ENCODE results near the gene SUPT3H. TPM values are rescaled to one million over a fixed set of nuclear protein-coding genes. Genes with fewer than 3 reads are reported as not detected.

SUPT3H gene
- total and polyA plus RNA-seq, 2 of the 8 experiments (the other 6 are each of a cell fraction or from before 2014, with no cell fraction given) = 18.8 to 23.0 TPM

GRCh38 chr6:45000833-45001232 is 376.9 kb downstream of the SUPT3H start:
- Histone ChIP-seq H3K56ac (replicated peaks; ENCODE audit: insufficient read length, low read depth, low read length) (no peak overlapping the region), H2BK5ac (ENCODE audit: low read depth, low read length) (no peak overlapping the region), H3K4me2 (ENCODE audit: insufficient read depth in 1 of 2, low read depth in 2 of 2, low read length in 2 of 2) (no peak overlapping the region), H3K27me3 (replicated peaks in 1 of 4; ENCODE audit: control insufficient read depth in 3 of 4, extremely low read depth in 1 of 4, insufficient read depth in 3 of 4, low read length in 3 of 4) (no peaks in the 10 kb centered on the region), H3K23me2 (ENCODE audit: low read depth, low read length) (no peaks in the 10 kb centered on the region), H3K36me3 (ENCODE audit: control insufficient read depth in 2 of 4, insufficient read depth in 4 of 4, low read length in 3 of 4) (no peaks in the 10 kb centered on the region), H3K23ac (ENCODE audit: insufficient read length) (no peak overlapping the region), H2AFZ (ENCODE audit: low read length) (no peak overlapping the region), H3K4me3 (ENCODE audit: extremely low read depth in 1 of 4, insufficient read depth in 2 of 4, low read depth in 3 of 4, low read length in 4 of 4) (no peak overlapping the region), H3K79me1 (ENCODE audit: low read depth, low read length) (no peaks in the 10 kb centered on the region), H4K91ac (replicated peaks; ENCODE audit: insufficient read length, low read length) (no peak overlapping the region), H2BK15ac (ENCODE audit: low read length) (no peak overlapping the region), H2AK5ac (ENCODE audit: low read depth, low read length) (no peak overlapping the region), H3K4me1 (replicated peaks in 1 of 4; ENCODE audit: control insufficient read depth in 3 of 4, insufficient read depth in 4 of 4, low read length in 3 of 4) (no peaks in the 10 kb centered on the region), H4K20me1 (replicated peaks in 1 of 2; ENCODE audit: control insufficient read depth in 1 of 2, insufficient read depth in 2 of 2, low read length in 2 of 2) (peaks cover 0 to 3% of the 10 kb centered on the region in 2 experiments), H3K14ac (ENCODE audit: insufficient read length) (no peak overlapping the region), H2BK12ac (ENCODE audit: low read depth, low read length) (no peak overlapping the region), H3K9me3 (ENCODE audit: insufficient read depth in 2 of 2, low read depth in 1 of 2, low read length in 1 of 2) (no peaks in the 10 kb centered on the region), H4K5ac (ENCODE audit: insufficient read length, low read depth, low read length) (no peak overlapping the region), H3K27ac (ENCODE audit: low read depth, low read length) (no peak overlapping the region), H2BK120ac (replicated peaks; ENCODE audit: low read depth, low read length) (no peak overlapping the region), H3K18ac (ENCODE audit: extremely low read depth, low read length) (no peak overlapping the region), H3K79me2 (ENCODE audit: control insufficient read depth in 1 of 2, insufficient read depth in 2 of 2, low read length in 2 of 2) (no peaks in the 10 kb centered on the region), H3K4ac (replicated peaks; ENCODE audit: insufficient read length, low read depth, low read length) (no peak overlapping the region), H4K8ac (ENCODE audit: extremely low read depth, insufficient read depth, low read length) (no peak overlapping the region), H2BK20ac (ENCODE audit: low read length) (no peak overlapping the region), H3K9ac (replicated peaks in 1 of 4; ENCODE audit: extremely low read depth in 1 of 4, low read depth in 3 of 4, low read length in 3 of 4) (no peak overlapping the region)
- CTCF ChIA-PET (ENCODE audit: partially characterized antibody) = interaction anchor here (0.7 to 1.8 kb wide), 3 partner anchors 336 to 526 kb away, joined by 3 read pairs; no protein-coding TSS in a partner anchor
- DNase-seq (ENCODE audit: low read depth in 1 of 2, low spot score in 2 of 2) = no peak
- POLR2A ChIA-PET (ENCODE audit: partially characterized antibody) = no interaction called here
- no peak for FAIRE-seq
- no peak for TF ChIP-seq ZNF274 (IDR thresholded peaks at IDR 0.05; ENCODE audit: borderline replicate concordance, extremely low read depth, low read length)
- TF ChIP-seq EGR1 (IDR thresholded peaks at IDR 0.05; ENCODE audit: borderline replicate concordance, low read depth, low read length) = no peak
- no peak for TF ChIP-seq CHD2 (IDR thresholded peaks at IDR 0.05; ENCODE audit: low read length)
- TF ChIP-seq HDAC6 (IDR thresholded peaks at IDR 0.05; ENCODE audit: low read depth, low read length) = no peak
- no peak for TF ChIP-seq CREB1 (IDR thresholded peaks at IDR 0.05)
- no peak for TF ChIP-seq EZH2 (IDR thresholded peaks at IDR 0.05; ENCODE audit: low read depth, low read length, severe bottlenecking)
- no peak for TF ChIP-seq POU5F1 (IDR thresholded peaks at IDR 0.05; ENCODE audit: low read depth, low read length)
- no peak for TF ChIP-seq RNF2 (IDR thresholded peaks at IDR 0.05; ENCODE audit: borderline replicate concordance, low read depth, low read length, missing control alignments, poor library complexity, severe bottlenecking)
- TF ChIP-seq TEAD4 (IDR thresholded peaks at IDR 0.05; ENCODE audit: low read depth, low read length) = no peak
- TF ChIP-seq CTBP2 (IDR thresholded peaks at IDR 0.05; ENCODE audit: borderline replicate concordance, insufficient read depth, insufficient read length, low read length) = no peak
- no peak for TF ChIP-seq TBP (IDR thresholded peaks at IDR 0.05; ENCODE audit: low read depth, low read length)
- TF ChIP-seq CHD1 (IDR thresholded peaks at IDR 0.05; ENCODE audit: low read depth, low read length) = no peak
- no peak for TF ChIP-seq FOSL1 (IDR thresholded peaks at IDR 0.05; ENCODE audit: insufficient read depth, low read depth, low read length)
- no peak for TF ChIP-seq GABPA (IDR thresholded peaks at IDR 0.05; ENCODE audit: borderline replicate concordance, insufficient read depth, low read length)
- no peak for TF ChIP-seq POLR2A (IDR thresholded peaks at IDR 0.05; ENCODE audit: control extremely low read depth in 1 of 2, low read depth in 2 of 2, low read length in 2 of 2)
- TF ChIP-seq EP300 (IDR thresholded peaks at IDR 0.05; ENCODE audit: borderline replicate concordance in 1 of 2, low read depth in 2 of 2, low read length in 2 of 2) = no peak
